HG03135 (cell line): ENCODE measurements around the gene TRIP4.

ENCODE experiments used
- ATAC-seq: cut with Tn5 transposase; IDR thresholded peaks from one replicate; pipeline ENCODE4 v1.9.1; 2021; ENCODE audit warnings: mild to moderate bottlenecking, moderate library complexity; ENCODE audit not compliant: unreplicated experiment

Gene TRIP4

GRCh38 chr15:64444836-64445235, 57.2 kb downstream of the TRIP4 start:
- no peak for ATAC-seq

- no peak for ATAC-seq
Observed at GRCh38 chr15:64447536-64448315, 60.1 kb downstream of the TRIP4 start.

GRCh38 chr15:64452988-64453688, 65.5 kb downstream of the TRIP4 start:
- ATAC-seq = no peak

GRCh38 chr15:64453689-64454037, 66.0 kb downstream of the TRIP4 start:
- no peak for ATAC-seq

GRCh38 chr15:64454282-64454681, 66.6 kb downstream of the TRIP4 start:
- ATAC-seq = no peak

GRCh38 chr15:64455961-64456371, 68.3 kb downstream of the TRIP4 start:
- ATAC-seq = no peak

- no peak for ATAC-seq
Observed at GRCh38 chr15:64456634-64457108, 69.0 kb downstream of the TRIP4 start.

GRCh38 chr15:64459066-64459781, 71.6 kb downstream of the TRIP4 start:
- no peak for ATAC-seq

GRCh38 chr15:64460206-64460723, 72.6 kb downstream of the TRIP4 start, which contains the start of gene ZNF609:
Gene ZNF609, plus strand, starts transcription at chr15:64460578. Its CDS starts 38,842 bp downstream, at chr15:64499420.
- peak; percentile 56 for ATAC-seq

- no peak for ATAC-seq
Observed at GRCh38 chr15:64460724-64461720, 73.4 kb downstream of the TRIP4 start.

GRCh38 chr15:64461721-64462162, 74.1 kb downstream of the TRIP4 start:
- ATAC-seq = no peak

- no peak for ATAC-seq
Observed at GRCh38 chr15:64462492-64462891, 74.9 kb downstream of the TRIP4 start.

GRCh38 chr15:64464276-64465005, 76.8 kb downstream of the TRIP4 start:
- no peak for ATAC-seq

- ATAC-seq = no peak
Observed at GRCh38 chr15:64466408-64467141, 78.9 kb downstream of the TRIP4 start.

GRCh38 chr15:64472161-64472560, 84.5 kb downstream of the TRIP4 start:
- no peak for ATAC-seq

- ATAC-seq = no peak
Observed at GRCh38 chr15:64474846-64475245, 87.2 kb downstream of the TRIP4 start.

GRCh38 chr15:64476550-64476949, 88.9 kb downstream of the TRIP4 start:
- ATAC-seq = no peak

GRCh38 chr15:64478863-64479262, 91.2 kb downstream of the TRIP4 start:
- ATAC-seq = no peak

- no peak for ATAC-seq
Observed at GRCh38 chr15:64480891-64481290, 93.3 kb downstream of the TRIP4 start.
